ENCODE results near the gene SIVA1.

Gene SIVA1

DNA sequence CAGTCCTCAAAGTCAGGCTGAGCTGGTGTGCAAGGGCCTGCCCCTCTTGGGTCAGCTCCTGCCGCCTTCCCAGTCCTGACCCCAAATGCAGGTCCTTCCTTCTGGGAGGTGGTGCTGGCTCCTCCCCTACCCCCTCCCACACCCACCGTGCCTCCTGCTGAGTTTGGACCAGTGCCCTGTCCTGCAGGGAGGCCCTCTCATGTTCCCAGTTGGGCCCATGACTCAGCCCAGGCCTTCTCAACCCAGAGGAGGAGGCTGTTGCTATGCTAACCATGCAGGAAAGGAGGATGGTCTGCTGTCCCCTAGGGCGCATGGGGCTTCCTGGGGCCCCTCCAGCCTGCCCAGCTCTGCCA is 52.4 kb downstream of the SIVA1 start:
- TF ChIP-seq, protein P1, sequence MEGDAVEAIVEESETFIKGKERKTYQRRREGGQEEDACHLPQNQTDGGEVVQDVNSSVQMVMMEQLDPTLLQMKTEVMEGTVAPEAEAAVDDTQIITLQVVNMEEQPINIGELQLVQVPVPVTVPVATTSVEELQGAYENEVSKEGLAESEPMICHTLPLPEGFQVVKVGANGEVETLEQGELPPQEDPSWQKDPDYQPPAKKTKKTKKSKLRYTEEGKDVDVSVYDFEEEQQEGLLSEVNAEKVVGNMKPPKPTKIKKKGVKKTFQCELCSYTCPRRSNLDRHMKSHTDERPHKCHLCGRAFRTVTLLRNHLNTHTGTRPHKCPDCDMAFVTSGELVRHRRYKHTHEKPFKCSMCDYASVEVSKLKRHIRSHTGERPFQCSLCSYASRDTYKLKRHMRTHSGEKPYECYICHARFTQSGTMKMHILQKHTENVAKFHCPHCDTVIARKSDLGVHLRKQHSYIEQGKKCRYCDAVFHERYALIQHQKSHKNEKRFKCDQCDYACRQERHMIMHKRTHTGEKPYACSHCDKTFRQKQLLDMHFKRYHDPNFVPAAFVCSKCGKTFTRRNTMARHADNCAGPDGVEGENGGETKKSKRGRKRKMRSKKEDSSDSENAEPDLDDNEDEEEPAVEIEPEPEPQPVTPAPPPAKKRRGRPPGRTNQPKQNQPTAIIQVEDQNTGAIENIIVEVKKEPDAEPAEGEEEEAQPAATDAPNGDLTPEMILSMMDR (conservative IDR thresholded peaks at IDR 0.05), result no peak
- 0 out of 2 replicates have a peak overlapping the region, but pooled peaks have one; percentile 10 for H3K27ac ChIP-seq

DNA sequence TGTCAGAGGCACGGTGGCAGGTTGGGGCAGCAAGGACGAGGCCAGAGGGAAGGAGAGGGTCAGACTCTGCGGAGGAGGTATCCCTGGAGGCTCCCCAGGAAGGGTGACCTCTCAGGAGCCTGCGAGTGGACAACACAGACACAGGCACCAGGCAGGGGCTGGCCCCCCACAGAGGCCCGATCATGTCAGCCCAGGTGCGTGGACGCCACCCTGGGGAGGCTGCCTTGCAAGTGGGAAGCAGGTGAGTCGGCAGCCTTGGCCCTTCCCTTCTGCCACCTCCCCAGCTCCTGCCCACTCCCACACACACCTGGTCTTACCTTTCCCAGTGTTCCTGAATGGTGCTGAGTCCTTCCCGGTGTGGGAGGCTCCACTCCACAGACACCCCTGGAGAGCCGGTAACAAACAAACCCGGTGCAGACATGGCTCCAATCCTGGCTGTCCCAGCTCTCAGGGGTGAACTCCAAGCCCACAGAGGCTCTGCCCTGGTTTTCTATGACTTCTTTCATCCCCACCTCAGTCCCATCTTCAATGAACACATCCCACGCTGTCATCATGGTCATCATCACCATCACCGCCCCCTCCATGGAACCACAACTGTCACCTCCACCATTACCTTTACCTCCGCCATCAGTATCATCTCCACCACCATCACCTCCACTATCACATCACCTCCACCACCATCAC is 53.1 kb downstream of the SIVA1 start:
- 0 out of 2 replicates have a peak overlapping the region, but pooled peaks have one; percentile 10 for H3K27ac ChIP-seq
- TF ChIP-seq, protein P1 (conservative IDR thresholded peaks at IDR 0.05), result no peak

DNA sequence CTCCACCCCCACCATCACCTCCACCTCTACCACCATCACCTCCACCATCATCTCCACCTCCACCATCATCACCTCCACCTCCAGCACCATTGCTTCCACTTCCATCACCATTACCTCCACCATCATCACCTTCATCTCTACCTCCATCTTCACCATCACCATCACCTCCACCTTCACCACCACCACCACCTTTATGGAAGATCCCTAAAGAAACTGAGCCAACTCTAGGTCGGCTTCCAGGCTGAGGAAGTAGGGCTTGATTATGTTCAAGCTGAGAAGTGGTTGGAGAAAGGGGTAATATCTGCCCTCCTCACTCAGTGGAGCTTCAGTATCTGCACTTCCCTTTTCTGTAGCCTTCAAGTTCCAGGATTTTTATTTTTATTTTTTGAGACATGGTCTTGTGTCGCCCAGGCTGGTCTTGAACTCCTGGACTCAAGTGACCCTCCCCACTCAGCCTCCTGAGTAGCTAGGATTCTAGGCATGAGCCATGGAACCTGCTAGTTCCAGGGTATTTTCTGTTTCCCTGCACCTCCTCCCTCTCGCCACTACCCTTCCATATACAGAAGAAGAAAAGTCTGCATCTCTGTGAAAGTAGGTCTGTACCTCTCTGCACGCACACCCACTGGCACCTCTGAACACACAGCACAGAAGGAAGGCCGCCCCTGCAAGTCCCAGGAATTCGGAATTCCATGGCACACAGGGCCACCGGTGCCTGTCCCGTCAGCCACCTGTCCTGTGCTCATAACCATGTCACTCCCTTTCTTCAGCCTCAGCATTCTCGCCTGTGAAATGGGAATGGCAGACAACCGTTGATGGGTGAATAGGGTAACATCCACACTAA is 53.9 kb downstream of the SIVA1 start:
- TF ChIP-seq, protein P1 (conservative IDR thresholded peaks at IDR 0.05), result no peak
- no peak overlapping the region for H3K27ac ChIP-seq

DNA sequence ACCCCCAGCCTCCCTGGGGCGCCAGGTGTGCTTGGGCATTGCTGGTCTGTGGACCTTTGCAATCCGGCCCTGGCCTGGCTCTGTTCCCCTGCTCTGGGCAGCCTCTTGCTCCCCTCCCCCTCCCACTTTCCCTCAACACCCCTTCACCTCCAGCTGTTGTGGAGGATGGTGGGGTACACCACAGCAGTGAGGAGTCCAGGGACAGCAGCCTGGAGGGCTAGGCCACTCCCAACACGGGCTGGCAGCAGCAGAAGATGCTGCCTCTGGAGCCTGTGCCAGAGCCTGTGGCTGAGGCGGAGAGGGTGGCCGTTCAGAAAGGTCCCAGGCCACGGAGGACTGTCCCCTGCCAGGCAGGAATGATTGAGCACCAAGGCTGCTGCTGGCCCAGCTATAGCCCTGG is 55.5 kb downstream of the SIVA1 start:
- TF ChIP-seq, protein P1 (conservative IDR thresholded peaks at IDR 0.05), result no peak

More for the DNA sequence above, 55.5 kb downstream of the SIVA1 start:
- H3K27ac ChIP-seq, result no peak overlapping the region
